Loucy (cell line): Measurements from ENCODE around the gene MRPL9.

ENCODE experiments used
- H2AFZ ChIP-seq: fragments of 200-600 bp; sonication (generic); 2 replicates; pipeline ENCODE4 v1.6.0; 2016; ENCODE audit warnings: antibody characterized with exemption, mild to moderate bottlenecking, low read length, moderate library complexity
- H3F3A ChIP-seq: fragments of 200-600 bp; 2 replicates; pipeline ENCODE4 v1.6.0; 2016; ENCODE audit warnings: antibody characterized with exemption, low read depth, mild to moderate bottlenecking
- H3K27me3 ChIP-seq: fragments of 200-600 bp; sonication (generic); 2 replicates; pipeline ENCODE4 v1.6.1; 2014; ENCODE audit warnings: low read length, mild to moderate bottlenecking; ENCODE audit not compliant: insufficient read depth, poor library complexity, severe bottlenecking
- H3K36me3 ChIP-seq: fragments of 200-600 bp; sonication (generic); 2 replicates; pipeline ENCODE4 v1.6.1; 2016; ENCODE audit warnings: low read length; ENCODE audit not compliant: insufficient read depth
- H3K4me1 ChIP-seq: fragments of 200-600 bp; sonication (generic); 2 replicates; pipeline ENCODE4 v1.5.1; 2014; ENCODE audit warnings: low read length, mild to moderate bottlenecking; ENCODE audit not compliant: insufficient read depth, poor library complexity, severe bottlenecking
- H3K4me2 ChIP-seq: fragments of 200-600 bp; sonication (generic); 2 replicates; pipeline ENCODE4 v1.6.0; 2014; ENCODE audit warnings: antibody characterized with exemption, low read length, low read depth, mild to moderate bottlenecking; ENCODE audit not compliant: poor library complexity, severe bottlenecking
- H3K4me3 ChIP-seq: fragments of 200-600 bp; sonication (generic); 2 replicates; pipeline ENCODE4 v1.5.1; 2014; ENCODE audit warnings: low read length, mild to moderate bottlenecking, mixed read lengths; ENCODE audit not compliant: poor library complexity, severe bottlenecking
- H3K79me2 ChIP-seq: fragments of 200-600 bp; sonication (generic); 2 replicates; pipeline ENCODE4 v1.6.1; 2014; ENCODE audit warnings: low read length; ENCODE audit not compliant: insufficient read depth
- H3K9ac ChIP-seq: fragments of 200-600 bp; sonication (generic); 2 replicates; pipeline ENCODE4 v1.6.0; 2014; ENCODE audit warnings: mild to moderate bottlenecking, low read depth, low read length, moderate library complexity; ENCODE audit not compliant: poor library complexity, severe bottlenecking
- H3K9me2 ChIP-seq: fragments of 200-600 bp; sonication (generic); replicated peaks from 2 replicates; pipeline ENCODE4 v1.6.1; 2016; ENCODE audit warnings: low read depth, low read length, mixed read lengths
- H3K9me3 ChIP-seq: fragments of 200-600 bp; sonication (generic); 2 replicates; pipeline ENCODE4 v1.6.1; 2014; ENCODE audit warnings: mild to moderate bottlenecking, antibody characterized with exemption, low read length, low read depth; ENCODE audit not compliant: insufficient read depth
- H4K20me1 ChIP-seq: fragments of 200-600 bp; sonication (generic); 2 replicates; pipeline ENCODE4 v1.6.0; 2014; ENCODE audit warnings: antibody characterized with exemption, low read length, mild to moderate bottlenecking; ENCODE audit not compliant: insufficient read depth, poor library complexity, severe bottlenecking
- CTCF ChIP-seq: fragments of 200-600 bp; sonication (generic); conservative IDR thresholded peaks from 2 replicates; pipeline ENCODE4 v1.5.1; 2014; ENCODE audit warnings: mild to moderate bottlenecking, antibody characterized with exemption, low read length
- EZH2phosphoT487 ChIP-seq: fragments of 200-600 bp; IDR thresholded peaks from 2 replicates; pipeline ENCODE4 v1.6.1; 2018; ENCODE audit warnings: antibody characterized with exemption, mild to moderate bottlenecking, moderate library complexity, borderline replicate concordance

MRPL9 gene

GRCh38 chr1:151779852-151780251 is 16.6 kb upstream of the MRPL9 start:
- Histone ChIP-seq H3K4me2 (no peak overlapping the region), H3K4me3 (no peak overlapping the region), H2AFZ (no peak overlapping the region), H3F3A (no peaks in the 10 kb centered on the region), H3K36me3 (no peaks in the 10 kb centered on the region; the same call in 1 of the 2 replicates), H3K4me1 (no peaks in the 10 kb centered on the region), H3K9ac (no peak overlapping the region), H3K9me2 (no peaks in the 10 kb centered on the region), H4K20me1 (no peaks in the 10 kb centered on the region), H3K9me3 (no peaks in the 10 kb centered on the region), H3K79me2 (no peaks in the 10 kb centered on the region), H3K27me3 (no peaks in the 10 kb centered on the region)
- TF ChIP-seq EZH2phosphoT487 (no peak), CTCF (no peak)

GRCh38 chr1:151777317-151777716 is 14.0 kb upstream of the MRPL9 start:
- Histone ChIP-seq H3K4me2 (no peak overlapping the region), H3K4me3 (no peak overlapping the region), H3K36me3 (no peaks in the 10 kb centered on the region; the same call in 1 of the 2 replicates), H2AFZ (no peak overlapping the region), H3K9ac (no peak overlapping the region), H3K9me3 (no peaks in the 10 kb centered on the region), H3K4me1 (no peaks in the 10 kb centered on the region), H3K79me2 (no peaks in the 10 kb centered on the region), H4K20me1 (no peaks in the 10 kb centered on the region), H3K9me2 (no peaks in the 10 kb centered on the region), H3F3A (no peaks in the 10 kb centered on the region), H3K27me3 (no peaks in the 10 kb centered on the region)
- no peak for TF ChIP-seq EZH2phosphoT487
- TF ChIP-seq CTCF = no peak

GRCh38 chr1:151776665-151777062 is 13.4 kb upstream of the MRPL9 start:
- Histone ChIP-seq H3F3A (no peaks in the 10 kb centered on the region), H3K4me1 (no peaks in the 10 kb centered on the region), H3K9me2 (no peaks in the 10 kb centered on the region), H4K20me1 (no peaks in the 10 kb centered on the region), H3K9me3 (no peaks in the 10 kb centered on the region), H3K4me2 (no peak overlapping the region), H3K79me2 (no peaks in the 10 kb centered on the region), H3K36me3 (no peaks in the 10 kb centered on the region; the same call in 1 of the 2 replicates), H3K9ac (no peak overlapping the region), H3K4me3 (no peak overlapping the region), H3K27me3 (no peaks in the 10 kb centered on the region), H2AFZ (no peak overlapping the region)
- TF ChIP-seq CTCF (no peak), EZH2phosphoT487 (no peak)
